HPDE6-E6E7 (cell line): ENCODE data around the gene ST7.
A peak's percentile ranks its signal among the peaks of the same experiment; 100 is the strongest.
"Not testable (repeated sequence)": the region's sequence is repeated elsewhere in the genome, so short reads cannot be mapped to it uniquely, and the experiment has no call there.

Experiments used
- DNase-seq: peaks from one replicate; pipeline ENCODE4 v3.0.0; 2011; ENCODE audit warnings: missing footprints; ENCODE audit errors: extremely low spot score

The ST7 gene

GRCh38 chr7:117009705-117010361 lies 56.5 kb downstream of the ST7 start:
- no peak for DNase-seq

DNA sequence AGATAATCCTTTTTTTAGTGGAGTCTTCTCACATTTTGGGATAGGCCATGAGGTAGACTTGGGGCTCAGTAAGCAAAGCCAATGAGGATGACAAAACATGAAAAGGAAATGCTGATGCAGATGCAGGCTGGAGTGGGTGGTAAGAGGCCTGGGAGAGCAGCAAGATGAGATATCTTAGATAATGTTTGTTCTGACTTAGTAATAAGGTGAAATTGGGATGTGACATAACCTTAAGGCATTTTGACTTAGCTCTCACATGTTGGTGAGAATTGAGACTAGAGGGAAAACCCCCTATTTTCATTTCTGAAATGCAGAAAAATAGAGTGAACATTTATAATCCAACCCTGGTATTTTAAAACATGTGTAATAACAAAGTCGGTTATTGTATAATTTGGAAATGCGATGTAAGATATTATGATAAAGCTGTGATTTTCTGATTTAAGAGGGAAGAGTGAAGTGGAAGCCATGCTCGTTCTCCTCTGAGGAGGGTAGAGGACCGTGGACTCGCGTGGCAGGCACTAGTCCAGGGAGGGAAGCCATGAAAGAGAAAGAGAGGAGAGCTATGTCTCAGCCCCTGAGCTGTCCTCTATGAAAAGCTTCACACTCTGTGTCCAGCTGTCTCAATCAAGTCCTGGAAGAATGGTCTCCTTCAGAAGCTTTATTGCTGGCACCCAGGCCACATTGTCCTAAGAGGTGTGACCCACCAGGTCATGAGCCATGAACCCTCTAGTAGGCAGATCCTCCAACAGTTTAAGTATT lies 57.3 kb downstream of the ST7 start:
- no peak for DNase-seq

- DNase-seq: no peak
These were observed 58.3 kb downstream of the ST7 start for GRCh38 chr7:117011419-117012260.

DNA sequence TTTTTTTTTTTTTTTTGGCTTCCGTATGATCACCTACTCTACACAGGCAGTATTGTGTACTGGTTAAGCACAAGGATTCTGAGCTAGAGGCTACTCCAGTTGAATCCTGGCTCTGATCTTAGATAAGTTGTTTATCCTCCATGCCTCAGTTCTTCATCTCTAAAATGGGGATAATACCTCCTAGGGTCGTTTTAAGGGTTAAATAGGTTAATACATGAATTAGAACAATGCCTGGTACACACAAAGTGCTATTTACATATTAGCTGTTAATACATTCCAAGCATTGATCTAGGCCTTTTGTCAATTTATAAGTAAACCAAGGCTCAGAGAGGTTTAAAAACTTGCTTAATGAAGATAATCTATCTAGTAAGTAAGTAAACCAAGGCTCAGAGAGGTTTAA lies 59.0 kb downstream of the ST7 start:
- no peak for DNase-seq

DNA sequence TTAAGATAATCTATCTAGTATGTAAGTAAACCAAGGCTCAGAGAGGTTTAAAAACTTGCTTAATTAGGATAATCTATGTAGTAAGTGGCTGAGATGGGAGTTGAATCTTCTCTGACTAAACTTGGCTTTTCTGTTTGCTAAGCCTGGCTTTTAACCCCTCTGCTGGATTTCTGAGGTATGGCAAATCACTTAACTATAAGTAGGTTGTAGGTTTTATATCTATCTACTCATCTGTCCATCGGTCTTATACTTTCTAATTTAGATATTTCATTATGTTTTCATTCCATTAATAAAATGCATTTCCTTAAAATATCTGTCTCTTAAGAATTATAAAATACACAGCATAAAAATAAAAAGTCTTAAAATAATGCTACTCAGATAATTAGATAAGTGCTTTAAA lies 59.4 kb downstream of the ST7 start:
- peak; percentile 15 for DNase-seq

DNA sequence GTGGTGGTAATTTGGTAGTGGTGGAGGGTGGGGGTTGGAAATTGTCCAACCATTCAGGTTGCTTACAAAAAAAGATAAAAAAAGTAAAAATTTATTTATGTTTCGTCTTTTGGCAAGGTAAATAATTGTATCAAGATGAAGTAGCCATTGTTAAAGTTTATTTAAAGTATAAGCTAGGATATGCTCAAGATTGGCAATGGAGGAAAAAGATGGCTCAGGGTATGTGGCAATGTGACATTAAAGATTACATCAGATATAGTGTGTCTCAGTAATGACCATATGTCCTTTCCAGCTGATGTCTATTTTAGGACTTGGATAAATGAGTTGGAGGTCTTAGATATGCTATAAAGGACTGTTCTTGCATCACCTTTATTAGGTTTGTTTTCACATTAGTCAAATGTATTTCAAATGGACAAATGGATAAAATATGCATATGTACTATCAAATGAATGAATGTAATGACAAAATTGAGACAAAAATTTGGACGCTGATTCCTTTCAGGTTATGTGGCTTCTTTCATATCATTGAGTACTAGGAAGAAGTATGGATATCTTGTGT lies 60.9 kb downstream of the ST7 start:
- no peak for DNase-seq

DNA sequence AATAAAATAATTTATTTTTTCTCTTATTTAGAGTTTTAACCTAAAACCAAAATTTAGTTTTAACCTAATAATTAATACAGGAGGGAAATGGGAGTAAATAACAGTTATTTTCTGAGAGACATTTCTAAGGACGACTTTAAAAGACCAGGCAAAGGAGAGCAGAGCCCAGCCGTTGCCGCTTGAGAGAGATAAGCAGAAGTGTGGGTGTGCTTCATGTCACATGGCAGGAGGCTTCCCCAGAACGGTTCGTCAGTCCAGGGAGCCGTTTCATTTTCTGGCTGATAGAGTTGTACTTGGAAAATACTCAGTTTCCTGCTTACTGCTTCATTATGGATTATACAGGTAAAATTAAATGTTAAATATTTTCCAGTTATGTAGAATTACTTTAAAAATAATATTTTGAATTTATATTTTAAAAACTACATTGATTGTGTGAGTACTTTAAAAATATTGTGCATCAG lies 61.4 kb downstream of the ST7 start:
- peak; percentile 26 for DNase-seq

DNA sequence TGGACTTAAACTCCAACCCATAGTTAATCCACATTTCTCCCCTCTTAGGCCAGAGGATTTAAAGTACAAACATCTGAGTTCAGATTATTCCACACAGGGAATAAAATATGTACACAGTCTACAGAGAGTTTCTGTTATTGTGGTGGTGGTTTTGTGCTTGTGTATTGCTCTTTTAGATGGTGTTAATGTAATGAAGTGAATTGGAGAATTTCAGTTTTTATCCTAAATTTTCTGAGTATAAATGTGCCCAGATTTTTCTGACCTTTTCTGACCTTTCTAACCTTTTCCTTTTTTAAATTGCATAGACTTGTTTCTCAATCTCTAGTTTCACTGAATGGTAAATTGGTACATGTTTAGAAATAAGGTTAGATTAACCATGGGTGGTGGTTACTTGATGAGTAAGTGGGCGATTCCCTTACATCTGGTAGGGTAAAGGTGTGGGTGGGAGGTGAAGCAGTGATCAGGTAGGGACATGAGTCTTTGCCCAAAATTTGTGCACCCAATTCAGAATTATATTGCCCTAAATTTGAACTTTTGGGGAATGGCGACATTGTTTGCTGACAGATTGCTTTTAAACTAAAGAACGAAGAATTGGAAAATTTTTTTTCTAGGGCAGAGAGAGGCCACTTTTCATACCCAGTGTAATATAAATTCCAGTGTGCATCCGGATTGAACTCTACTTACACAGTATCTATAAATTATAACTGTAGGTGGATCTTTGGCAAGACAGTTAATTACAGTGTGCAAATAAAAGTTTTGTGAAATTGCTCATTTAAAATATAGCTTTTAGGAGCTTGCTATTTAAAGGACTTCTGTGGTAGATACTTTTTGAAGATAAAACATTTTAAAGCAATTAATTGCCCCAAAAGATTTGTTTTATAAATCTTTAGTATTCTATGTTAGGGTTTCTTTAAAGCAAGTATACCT lies 62.2 kb downstream of the ST7 start:
- DNase-seq: no peak

GRCh38 chr7:117017017-117017451 lies 63.7 kb downstream of the ST7 start:
- DNase-seq: no peak

GRCh38 chr7:117017702-117018266 lies 64.5 kb downstream of the ST7 start:
- no peak for DNase-seq

DNA sequence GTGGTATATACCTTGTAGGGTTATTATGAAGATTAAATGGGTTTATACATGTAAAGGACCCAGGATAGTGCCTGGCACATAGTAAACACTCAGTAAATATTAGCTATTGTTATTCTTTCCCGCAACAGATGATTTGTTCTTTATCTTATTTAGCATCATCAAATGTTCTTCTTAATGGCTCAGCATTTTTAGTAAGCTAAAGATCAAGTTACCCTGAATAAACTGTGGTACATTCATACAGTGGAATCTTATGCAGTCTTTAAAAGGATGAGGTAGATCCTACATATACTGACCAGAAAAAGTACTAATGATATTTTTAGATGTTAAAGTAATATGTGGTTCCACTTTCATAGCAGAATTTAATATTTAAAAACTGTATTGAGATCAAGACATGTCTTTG lies 65.4 kb downstream of the ST7 start:
- no peak for DNase-seq

GRCh38 chr7:117019287-117019686 lies 66.0 kb downstream of the ST7 start:
- no peak for DNase-seq

DNA sequence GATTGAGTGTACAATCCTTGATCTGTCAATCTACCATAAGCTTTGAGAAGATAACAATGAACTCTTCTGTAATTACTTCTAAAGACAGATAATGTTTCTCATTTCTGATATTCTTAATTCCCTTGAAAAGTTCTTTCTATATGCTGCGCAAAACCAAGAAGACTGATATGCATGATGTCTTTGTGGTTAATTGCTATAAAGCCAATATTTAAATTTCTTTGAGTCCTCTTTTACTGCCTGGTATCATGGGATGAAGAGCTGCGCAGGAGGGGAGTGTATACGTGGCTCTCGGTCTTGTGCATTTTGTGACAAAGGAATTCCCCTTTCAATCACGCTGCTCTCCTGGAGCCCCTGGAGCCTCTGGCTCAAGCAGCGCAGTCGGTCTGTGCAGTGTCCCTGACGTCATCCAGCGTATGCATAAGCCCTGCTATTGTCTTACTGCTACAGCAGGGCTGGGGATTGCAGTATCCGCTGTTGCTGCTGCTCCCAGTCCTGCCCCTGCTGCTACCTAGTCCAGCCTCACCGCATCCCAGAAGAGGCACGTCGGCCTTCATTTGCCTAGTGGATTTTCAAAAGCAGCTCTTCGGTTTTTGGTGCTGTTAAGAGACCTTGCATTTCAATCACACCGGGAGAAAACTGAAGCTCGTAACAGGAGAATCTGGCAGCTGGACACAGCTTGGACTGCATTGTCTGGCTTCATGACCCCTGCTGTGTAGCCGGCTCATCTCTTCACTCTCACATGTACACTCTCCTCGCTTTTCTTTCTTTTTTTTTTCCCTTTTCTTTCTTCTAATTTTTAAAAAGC lies 66.7 kb downstream of the ST7 start:
- no peak for DNase-seq

DNA sequence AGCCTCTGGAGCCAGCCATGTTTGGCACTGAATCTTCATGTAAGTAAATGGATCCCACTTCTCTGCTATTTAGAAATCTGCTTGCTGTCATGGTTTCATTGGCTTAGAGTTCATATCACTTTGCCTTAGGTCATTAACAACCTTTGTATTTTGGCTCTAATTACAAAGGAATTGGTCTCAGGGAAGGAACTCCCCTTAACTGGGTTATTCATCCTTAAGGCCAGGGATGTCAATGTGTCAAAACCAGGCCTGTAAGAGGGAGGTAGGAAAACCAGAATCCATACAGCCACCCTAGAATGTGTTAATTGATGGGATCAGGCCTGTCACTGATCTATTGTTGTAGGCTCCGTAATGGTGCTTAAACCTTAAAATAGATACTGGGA lies 67.3 kb downstream of the ST7 start:
- no peak for DNase-seq

DNA sequence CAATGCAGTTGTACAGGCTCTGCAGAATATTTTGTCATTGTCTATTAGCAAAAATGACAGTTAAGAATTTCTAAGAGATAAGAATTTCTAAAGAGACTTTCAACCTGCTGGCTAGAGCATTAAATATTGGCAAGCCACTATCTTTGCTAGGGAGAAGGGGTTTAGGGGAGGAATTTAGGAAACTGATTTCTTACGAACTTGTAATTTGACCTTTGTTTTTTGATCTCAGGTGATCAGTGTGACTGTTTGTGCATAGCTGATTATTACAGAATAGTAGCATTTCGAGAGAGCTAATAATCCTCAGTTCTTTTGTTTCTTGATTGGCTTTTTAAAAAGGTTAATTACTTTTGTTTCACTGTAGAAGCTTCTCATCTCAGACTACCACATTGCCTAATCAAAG lies 68.1 kb downstream of the ST7 start:
- DNase-seq: no peak

DNA sequence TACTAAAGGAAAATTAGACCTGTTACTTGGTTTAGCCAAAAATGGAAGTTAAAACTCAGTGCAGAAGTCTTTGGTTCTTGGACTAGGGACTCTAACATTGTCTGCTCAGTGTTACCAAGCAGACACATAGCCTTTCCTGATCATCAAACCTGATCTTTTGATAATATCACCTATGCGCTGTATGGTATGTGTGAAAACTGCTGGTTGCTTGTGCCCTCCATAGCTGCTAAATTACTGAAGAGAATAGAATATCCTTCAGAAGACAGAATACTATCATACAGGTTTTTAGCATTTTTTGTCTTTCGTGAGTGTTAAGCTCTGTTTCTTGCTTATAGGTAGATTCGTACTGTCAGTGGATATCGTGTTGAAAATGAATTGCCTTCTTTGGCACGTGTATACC lies 68.7 kb downstream of the ST7 start:
- DNase-seq: no peak

DNA sequence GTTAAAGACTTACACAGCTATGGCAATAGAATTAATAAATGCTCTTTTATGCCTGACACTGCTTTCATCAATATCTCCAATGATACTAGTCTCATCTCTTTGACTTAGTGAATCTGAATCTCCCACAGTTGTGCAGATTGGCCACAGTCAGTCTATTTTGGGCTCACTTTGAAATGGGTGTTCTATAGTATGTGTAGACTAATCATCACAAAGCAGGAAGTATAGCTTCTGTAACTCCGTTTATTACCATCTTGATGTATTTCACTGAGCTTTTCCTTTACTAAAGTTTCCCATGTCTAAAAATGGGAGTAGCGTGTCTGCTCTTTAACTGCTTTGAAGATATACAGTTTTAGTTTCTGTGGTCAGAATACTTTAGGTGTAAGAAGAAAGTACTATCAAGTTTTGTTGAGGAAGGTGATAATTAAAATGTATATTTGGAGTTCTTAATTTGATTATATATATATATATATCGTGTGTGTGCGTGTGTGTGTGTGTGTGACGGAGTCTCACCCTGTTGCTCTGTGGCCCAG lies 70.1 kb downstream of the ST7 start:
- DNase-seq: no peak

GRCh38 chr7:117024811-117025210 lies 71.5 kb downstream of the ST7 start:
- DNase-seq: no peak

- no peak for DNase-seq
These were observed 72.6 kb downstream of the ST7 start for GRCh38 chr7:117025891-117026290.

GRCh38 chr7:117030346-117030745 lies 77.0 kb downstream of the ST7 start:
- not testable (repeated sequence) for DNase-seq
